Left lung (tissue), 10 donors: ENCODE data around the gene CDH4. TPM values are rescaled to one million over a fixed set of nuclear protein-coding genes. Genes with fewer than 3 reads are reported as not detected.
A peak's percentile ranks its signal among the peaks of the same experiment; 100 is the strongest.

Experiments
- ATAC-seq: fragments of 200-7000 bp; cut with Tn5 transposase; one replicate; pipeline ENCODE4 v1.9.1; 2020; ENCODE audit warnings: moderate library complexity
- DNase-seq, 4 donors: peaks; one replicate each; pipeline ENCODE4 v3.0.0-alpha.2; 2013 to 2020
- H3K27ac ChIP-seq, 2 donors: fragments of 200-600 bp; sonication (generic) in 1 of 2; one replicate each; pipeline versions ENCODE4 v1.5.0 to v1.8.0; 2020 to 2021
- H3K27me3 ChIP-seq, 2 donors: fragments of 200-600 bp; sonication (generic) in 1 of 2; one replicate each; pipeline versions ENCODE4 v1.5.0 to v1.8.0; 2020 to 2021
- H3K36me3 ChIP-seq, 2 donors: fragments of 200-600 bp; sonication (generic) in 1 of 2; one replicate each; pipeline versions ENCODE4 v1.5.0 to v1.8.0; 2020 to 2021
- H3K4me1 ChIP-seq, 2 donors: fragments of 200-600 bp; one replicate each; pipeline ENCODE4 v1.8.0; 2021
- H3K4me3 ChIP-seq, 2 donors: fragments of 200-600 bp; sonication (generic) in 1 of 2; one replicate each; pipeline versions ENCODE4 v1.5.0 to v1.8.0; 2020 to 2021; ENCODE audit warnings: mild to moderate bottlenecking in 1 of 2
- H3K9me3 ChIP-seq, 2 donors: fragments of 200-600 bp; sonication (generic) in 1 of 2; one replicate each; pipeline versions ENCODE4 v1.5.0 to v1.8.0; 2020 to 2021
- intact Hi-C, 2 donors: fragments of 100-400 bp; cut with DNase I; formaldehyde crosslinking; loops; one replicate each; pipeline versions ENCODE4 v1.11.2 to v1.14.2; 2022
- polyA plus RNA-seq, 6 donors: library from polyadenylated mRNA; unstranded; fragments of 120-200 nt; gene quantifications; one replicate each; pipeline ENCODE4 v1.2.1, GENCODE V29; 2013; ENCODE audit not compliant: insufficient read length in 6 of 6
- total RNA-seq, 2 donors: library from RNA; stranded (reverse); fragmentation: NEBNext Ultra II Directional; extraction: Animal tissue kit (Norgen Biotek cat#: 25700); gene quantifications; one replicate each; pipeline ENCODE4 v1.2.1, GENCODE V29; 2021
- TF ChIP-seq, protein P1 (sequence below), 2 donors: fragments of 200-600 bp; sonication (generic) in 1 of 2; IDR thresholded peaks; one replicate each; pipeline versions ENCODE4 v1.5.0 to v1.8.0; 2021; ENCODE audit warnings: antibody characterized with exemption in 2 of 2
- donor health status: DM: no; HTN: yes; CAD: no.
- donor health status: DM: no; HTN: no; CAD: no.

CDH4 gene
- total and polyA plus RNA-seq, 8 donors = 0.24 to 10.8 (median 5.1) TPM

DNA sequence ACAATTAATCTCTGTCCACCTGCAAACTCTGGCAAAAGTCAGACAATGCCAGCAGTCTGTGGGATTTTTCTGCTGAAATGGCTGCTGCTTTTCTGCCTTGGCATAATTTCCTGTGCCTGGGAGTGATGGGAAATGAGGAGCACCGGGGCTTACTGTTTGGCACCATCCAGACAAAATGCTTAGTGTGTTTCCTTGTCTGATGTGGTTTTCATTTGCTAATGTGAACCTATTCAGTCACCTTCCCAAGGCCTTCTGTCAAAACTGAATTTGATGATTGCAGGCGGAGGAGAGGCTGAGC is 56.4 kb downstream of the CDH4 start:
- H3K36me3 ChIP-seq = no peaks in the 10 kb centered on the region
- no peaks in the 10 kb centered on the region for H3K4me1 ChIP-seq
- ATAC-seq (no peak), DNase-seq (no peak)
- TF ChIP-seq, protein P1, sequence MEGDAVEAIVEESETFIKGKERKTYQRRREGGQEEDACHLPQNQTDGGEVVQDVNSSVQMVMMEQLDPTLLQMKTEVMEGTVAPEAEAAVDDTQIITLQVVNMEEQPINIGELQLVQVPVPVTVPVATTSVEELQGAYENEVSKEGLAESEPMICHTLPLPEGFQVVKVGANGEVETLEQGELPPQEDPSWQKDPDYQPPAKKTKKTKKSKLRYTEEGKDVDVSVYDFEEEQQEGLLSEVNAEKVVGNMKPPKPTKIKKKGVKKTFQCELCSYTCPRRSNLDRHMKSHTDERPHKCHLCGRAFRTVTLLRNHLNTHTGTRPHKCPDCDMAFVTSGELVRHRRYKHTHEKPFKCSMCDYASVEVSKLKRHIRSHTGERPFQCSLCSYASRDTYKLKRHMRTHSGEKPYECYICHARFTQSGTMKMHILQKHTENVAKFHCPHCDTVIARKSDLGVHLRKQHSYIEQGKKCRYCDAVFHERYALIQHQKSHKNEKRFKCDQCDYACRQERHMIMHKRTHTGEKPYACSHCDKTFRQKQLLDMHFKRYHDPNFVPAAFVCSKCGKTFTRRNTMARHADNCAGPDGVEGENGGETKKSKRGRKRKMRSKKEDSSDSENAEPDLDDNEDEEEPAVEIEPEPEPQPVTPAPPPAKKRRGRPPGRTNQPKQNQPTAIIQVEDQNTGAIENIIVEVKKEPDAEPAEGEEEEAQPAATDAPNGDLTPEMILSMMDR (IDR thresholded peaks at IDR 0.05) = no peak
- H3K9me3 ChIP-seq = peaks cover 0 to 4% of the 10 kb centered on the region in 2 donors
- intact Hi-C loops = no loop called here
- no peak overlapping the region for H3K27ac ChIP-seq
- peaks cover 0 to 11% of the 10 kb centered on the region in 2 donors for H3K27me3 ChIP-seq
- H3K4me3 ChIP-seq = no peak overlapping the region

DNA sequence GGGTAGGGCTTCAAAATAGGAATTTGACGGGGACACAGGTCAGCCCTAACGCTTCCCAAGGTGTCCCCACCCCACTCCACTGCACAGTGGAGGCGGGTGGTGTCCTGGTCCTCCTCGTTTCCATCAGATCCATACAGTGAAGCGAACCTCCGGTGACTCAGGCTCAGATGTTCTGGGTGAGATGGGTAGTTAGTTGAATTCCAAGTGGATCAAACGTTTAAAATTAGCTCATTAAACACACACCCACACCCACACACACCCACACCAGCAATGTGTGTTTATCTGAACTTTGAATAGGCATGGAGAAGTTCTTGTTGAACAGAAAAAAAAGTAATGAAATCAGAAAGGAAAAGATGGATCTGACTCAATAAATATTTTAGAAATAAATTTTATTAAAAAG is 58.9 kb downstream of the CDH4 start:
- TF ChIP-seq, protein P1 (IDR thresholded peaks at IDR 0.05) = no peak
- peaks cover 0 to 15% of the 10 kb centered on the region in 2 donors for H3K27me3 ChIP-seq
- no peak overlapping the region for H3K4me3 ChIP-seq
- H3K9me3 ChIP-seq = peaks cover 0 to 5% of the 10 kb centered on the region in 2 donors
- DNase-seq (no peak), ATAC-seq (peak; percentile 29)
- H3K36me3 ChIP-seq = no peaks in the 10 kb centered on the region
- no peak overlapping the region for H3K27ac ChIP-seq
- H3K4me1 ChIP-seq = no peaks in the 10 kb centered on the region
- intact Hi-C loops = no loop called here

DNA sequence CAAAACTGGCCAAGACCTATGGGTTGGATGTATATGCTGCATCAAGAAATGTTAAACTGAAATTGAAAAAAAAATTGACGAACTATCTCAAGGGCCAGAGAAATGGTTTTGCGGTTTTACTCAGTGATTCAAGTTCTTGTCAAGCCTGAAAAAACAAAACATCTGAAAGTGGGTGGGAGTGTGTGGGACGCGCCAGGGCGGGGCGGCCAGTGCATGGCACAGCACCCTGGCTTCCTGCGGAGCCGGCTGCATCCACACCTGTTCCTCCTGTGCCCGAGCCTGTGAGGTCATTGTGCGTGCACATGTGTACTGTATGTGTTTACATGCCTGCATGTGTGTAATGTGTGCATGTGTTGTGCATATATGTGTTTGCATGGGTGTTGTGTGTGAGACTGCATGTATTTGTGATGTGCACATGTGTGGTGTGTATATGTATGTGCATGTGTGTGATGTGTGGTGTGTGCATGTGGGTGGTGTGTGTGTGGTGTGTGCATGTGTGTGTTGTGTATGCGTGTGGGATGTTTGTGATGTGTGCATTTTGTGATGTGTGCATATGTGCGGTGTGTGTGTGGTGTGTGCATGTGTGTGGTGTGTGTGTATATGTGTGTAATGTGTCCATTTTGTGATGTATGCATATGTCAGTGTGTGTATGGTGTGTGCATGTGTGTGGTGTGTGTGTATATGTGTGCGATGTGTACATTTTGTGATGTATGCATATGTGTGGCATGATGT is 59.8 kb downstream of the CDH4 start:
- no peak overlapping the region for H3K27ac ChIP-seq
- no peaks in the 10 kb centered on the region for H3K36me3 ChIP-seq
- ATAC-seq (no peak), DNase-seq (no peak)
- H3K4me3 ChIP-seq = no peak overlapping the region
- H3K9me3 ChIP-seq = peaks cover 0 to 5% of the 10 kb centered on the region in 2 donors
- no peaks in the 10 kb centered on the region for H3K4me1 ChIP-seq
- H3K27me3 ChIP-seq = peaks cover 0 to 18% of the 10 kb centered on the region in 2 donors
- TF ChIP-seq, protein P1 (IDR thresholded peaks at IDR 0.05) = no peak
- intact Hi-C loops = no loop called here

DNA sequence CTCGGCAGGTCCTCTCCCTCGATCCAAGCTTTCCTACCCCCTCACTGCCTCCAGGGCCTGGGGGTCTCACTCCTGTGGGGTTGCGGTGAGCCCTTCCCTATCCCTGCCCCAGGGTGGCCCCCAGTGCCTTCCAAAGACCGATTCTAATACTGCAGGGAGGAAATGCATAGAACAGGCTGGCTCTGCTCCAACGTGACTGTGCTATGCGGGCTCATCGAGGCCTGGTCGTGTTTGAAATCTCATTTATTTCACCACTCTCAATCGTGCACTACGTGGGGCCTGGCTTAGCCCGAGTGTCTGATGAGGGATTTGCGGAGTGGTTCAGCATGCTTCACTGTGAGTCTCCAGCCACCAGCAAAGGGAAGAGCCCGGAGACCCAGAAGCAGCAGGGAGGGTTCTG is 60.9 kb downstream of the CDH4 start:
- Histone ChIP-seq H3K36me3 (no peaks in the 10 kb centered on the region), H3K4me1 (no peaks in the 10 kb centered on the region), H3K27me3 (peaks cover 0 to 25% of the 10 kb centered on the region in 2 donors), H3K27ac (no peak overlapping the region), H3K9me3 (peaks cover 0 to 5% of the 10 kb centered on the region in 2 donors), H3K4me3 (no peak overlapping the region)
- ATAC-seq = no peak
- no peak for DNase-seq
- TF ChIP-seq, protein P1 (IDR thresholded peaks at IDR 0.05) = no peak
- intact Hi-C loops = no loop called here

DNA sequence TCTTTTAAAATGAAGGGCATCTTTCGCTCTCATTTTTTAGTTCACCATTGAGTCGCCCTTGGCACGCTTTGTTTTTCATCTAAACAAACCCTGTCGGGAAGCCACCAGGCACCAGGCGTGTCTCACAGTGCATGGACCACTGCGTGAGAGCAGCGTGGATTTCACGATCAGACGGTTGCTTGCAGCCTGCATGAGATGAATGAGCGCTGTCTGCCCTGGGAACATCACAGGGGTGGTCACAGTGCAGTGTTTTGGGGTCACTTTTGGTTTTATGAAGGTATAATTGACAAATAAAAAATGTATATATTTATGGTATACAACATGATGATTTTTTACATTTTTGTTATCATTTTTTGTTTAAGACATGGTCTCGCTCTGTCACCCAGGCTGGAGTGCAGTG is 61.3 kb downstream of the CDH4 start:
- Histone ChIP-seq H3K4me1 (no peaks in the 10 kb centered on the region), H3K27ac (no peak overlapping the region), H3K4me3 (no peak overlapping the region), H3K36me3 (no peaks in the 10 kb centered on the region), H3K9me3 (peaks cover 0 to 5% of the 10 kb centered on the region in 2 donors), H3K27me3 (peaks cover 0 to 30% of the 10 kb centered on the region in 2 donors)
- TF ChIP-seq, protein P1 (IDR thresholded peaks at IDR 0.05) = no peak
- DNase-seq (no peak), ATAC-seq (no peak)
- intact Hi-C loops = no loop called here
